Activated CD4-positive, alpha-beta T cell treated with anti-CD3 and anti-CD28 coated beads for 24 hours (primary cell): Measurements from ENCODE around the gene METTL15.
"Not testable (repeated sequence)": the region's sequence is repeated elsewhere in the genome, so short reads cannot be mapped to it uniquely, and the experiment has no call there.

Experiments used
- DNase-seq, 2 donors: peaks; one replicate each; pipeline ENCODE4 v3.0.0-alpha.2; 2020; ENCODE audit warnings: low read depth in 2 of 2

Gene METTL15

DNA sequence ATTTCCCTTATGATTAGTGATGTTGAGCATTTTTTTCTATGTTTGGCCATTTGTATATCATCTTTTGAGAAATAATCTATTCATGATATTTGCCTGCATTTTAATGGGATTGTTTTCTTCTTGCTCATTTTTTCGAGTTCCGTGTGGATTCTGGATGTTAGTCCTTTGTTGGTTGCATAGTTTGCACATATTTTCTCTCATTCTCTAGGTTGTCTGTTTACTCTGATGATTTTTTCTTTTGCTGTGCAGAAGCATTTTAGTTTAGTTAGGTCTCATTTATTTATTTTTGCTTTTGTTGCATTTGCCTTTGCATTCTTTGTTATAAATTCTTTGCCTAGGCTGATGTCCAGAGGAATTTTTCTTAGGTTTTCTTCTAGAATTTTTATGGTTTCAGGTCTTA is 87.3 kb downstream of the METTL15 start:
- DNase-seq: no peak

DNA sequence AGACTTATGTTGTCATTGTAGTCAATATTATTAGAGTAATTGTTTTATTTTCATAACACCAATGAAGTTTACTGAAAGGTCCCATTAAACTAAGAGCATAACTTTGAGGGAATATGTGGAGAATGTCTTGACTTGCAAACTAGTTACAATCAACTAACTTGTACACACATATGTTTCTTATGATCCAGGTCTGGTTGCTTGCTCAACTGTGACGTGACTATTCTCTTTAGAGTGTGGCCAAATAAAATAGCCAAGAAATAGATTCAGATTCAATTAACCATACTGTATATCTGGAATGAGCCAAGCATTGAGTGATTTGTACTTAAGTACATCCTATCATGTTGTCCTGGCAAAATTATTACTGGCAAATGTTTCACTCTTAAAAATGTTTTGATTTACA is 101.7 kb downstream of the METTL15 start:
- DNase-seq: no peak

DNA sequence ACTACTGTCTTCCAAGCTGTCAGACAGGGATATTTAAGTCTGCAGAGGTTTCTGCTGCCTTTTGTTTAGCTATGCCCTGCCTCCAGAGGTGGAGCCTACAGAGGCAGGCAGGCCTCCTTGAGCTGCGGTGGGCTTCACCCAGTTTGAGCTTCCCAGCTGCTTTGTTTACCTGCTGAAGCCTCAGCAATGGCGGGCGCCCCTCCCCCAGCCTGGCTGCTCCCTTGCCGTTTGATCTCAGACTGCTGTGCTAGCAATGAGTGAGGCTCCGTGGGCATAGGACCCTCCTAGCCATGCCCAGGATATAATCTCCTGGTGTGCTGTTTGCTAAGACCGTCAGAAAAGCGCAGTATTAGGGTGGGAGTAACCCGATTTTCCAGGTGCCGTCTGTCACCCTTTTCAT is 113.9 kb downstream of the METTL15 start:
- DNase-seq: not testable (repeated sequence)

DNA sequence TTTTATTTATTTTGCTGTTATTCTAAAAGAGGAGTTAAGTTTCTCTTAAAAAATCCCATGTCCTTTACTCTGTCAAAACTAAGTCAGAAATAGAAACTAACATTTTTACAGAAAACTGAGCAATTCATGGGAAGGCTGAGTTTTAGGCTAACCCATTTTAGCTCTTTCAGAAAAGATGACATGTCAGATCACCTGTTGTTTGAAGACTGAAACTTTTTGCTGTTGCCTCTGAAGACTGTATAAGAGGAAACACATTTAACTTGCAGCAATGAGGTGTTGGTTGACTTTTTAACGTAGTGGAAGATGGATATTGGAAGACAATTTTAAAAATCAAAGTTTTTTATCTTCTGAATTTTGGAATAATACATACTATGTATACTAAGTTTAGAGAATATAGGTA is 115.4 kb downstream of the METTL15 start:
- no peak for DNase-seq

DNA sequence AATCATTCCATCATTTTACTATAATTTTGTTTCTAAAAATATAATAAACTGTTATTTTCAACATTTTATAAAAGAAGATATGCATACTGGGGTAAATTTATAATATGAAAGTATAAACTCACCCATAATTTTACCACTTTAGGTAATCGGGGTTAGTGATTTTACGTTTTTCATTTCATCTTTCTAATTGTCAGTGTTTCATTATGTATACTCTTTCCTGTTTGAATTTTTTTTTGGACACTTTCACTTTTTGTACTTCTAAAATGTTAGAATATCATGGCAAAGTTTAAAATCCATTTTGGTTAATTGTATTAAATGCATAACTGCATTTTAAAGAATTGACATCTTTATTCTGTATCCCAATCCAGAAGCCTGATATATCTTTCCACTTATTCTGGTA is 115.8 kb downstream of the METTL15 start:
- no peak for DNase-seq

DNA sequence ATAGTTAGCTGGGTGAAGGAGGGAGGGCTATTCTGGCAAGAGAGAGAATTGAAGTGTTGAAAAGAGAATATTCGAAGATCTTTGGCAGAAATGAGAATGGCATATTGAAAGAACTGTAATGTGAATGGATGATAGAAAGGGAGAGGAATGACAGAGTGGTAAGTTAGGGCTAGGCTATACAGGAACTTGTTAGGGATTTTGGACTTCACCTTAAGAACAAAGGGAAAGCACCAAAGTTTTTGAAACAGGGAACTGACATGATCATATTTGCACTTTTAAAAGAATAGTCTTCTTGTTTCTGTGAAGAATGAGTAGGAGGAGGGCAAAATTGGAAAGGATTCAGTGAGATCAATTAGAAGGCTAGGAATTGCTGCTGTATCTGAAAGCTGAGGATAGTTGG is 119.3 kb downstream of the METTL15 start:
- no peak for DNase-seq

DNA sequence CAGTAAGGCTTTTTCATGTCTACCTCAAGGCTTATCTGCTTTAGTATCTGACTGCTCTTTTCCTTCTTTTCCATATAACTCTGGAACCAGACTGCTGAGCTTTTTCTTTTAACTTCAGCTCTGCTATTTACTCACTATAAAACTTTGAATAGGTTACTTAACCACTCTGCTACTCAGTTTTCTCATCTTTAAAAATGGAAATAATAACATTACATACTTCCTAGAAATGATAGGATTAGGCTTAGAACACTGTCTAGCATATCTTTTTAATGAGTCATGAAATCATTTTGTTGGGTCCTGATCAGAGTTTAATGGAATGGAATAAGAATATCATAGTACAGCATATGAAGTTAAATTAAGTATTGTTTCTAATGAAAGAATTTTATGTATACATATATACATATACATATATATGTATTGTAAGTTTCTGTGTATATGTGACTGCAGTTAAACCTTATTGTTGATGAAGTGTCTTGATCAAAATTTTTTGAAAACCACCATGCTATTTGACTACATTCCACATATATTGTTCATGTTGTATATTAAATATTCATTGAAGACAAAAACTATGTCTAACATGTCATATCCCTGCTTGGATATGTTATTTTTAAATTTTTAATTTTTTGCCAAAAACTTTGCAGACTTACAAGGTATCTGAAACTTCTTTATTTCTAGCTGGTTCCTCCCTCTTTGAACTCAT is 120.2 kb downstream of the METTL15 start:
- DNase-seq: no peak

DNA sequence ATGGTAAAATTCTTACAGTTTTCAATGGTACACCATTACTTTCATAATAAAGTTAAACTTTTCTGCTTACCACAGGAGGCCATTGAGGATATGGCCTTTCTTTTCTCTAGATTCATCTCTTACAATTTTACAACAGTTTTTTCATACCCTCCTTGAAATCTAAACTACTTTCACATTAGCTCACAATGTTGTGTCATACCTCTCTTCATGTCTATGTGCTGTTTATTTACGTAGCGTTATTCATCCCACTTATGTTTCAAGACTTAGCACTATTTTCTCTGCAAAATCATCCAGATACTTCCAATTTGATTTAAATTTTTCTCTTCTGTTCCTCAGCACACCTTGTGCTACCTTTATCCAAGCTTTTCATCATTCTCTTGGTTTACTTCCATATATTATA is 123.3 kb downstream of the METTL15 start:
- DNase-seq: no peak

DNA sequence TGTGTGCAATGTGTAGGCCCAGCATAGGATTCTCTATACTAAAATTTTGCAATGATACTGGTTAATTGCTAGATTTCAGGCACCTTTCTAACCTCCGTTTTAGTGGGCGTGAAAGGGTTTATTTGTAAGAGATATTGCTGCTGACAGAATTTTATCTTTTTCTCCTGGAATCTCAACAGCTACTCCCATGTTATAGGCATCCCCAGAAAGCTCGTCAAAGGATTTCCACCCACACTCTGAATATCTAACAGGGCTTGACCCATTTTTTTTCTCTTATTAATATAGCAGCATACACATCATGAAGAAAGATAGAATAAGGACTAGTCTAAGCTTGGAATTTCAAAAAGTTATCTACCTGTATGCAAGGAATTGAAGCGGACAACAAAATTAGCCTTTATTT is 124.5 kb downstream of the METTL15 start:
- no peak for DNase-seq

DNA sequence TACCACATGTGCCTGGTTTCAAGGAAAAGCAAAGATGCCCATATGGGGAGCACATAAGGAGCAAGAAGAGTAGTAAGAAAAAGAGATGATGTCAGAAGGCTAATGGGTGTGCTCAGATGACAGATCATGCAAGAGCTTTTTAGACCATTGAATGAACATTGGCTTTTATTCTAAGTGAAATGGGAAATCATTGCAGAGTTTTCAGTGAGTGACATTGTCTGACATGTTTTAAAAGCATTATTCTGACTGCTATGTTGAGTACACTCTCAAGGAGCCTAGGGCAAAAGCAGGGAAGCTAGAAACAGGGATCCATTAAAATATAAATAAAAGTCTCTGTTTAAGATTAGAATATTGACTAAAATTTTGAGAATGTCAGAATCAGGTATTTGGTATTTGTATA is 133.6 kb downstream of the METTL15 start:
- DNase-seq: no peak

DNA sequence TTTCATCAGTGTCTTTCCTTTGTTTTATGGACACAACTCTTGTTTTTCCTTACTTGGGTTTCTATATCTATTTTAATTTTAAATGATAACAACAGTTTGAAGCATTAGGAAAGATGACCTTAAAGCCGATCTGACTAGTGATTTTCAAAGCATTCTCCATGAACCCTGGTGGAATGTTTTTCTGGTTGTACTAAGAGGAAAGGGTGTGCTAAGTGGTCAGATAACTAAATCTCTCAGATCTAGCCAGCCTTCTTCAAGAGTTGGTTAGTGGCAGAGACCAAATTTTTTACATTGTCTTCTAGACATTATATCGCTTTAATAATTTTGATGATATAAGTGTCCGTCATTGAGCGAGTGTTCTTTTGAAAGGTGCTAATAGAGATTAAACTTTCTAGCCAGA is 134.4 kb downstream of the METTL15 start:
- no peak for DNase-seq

DNA sequence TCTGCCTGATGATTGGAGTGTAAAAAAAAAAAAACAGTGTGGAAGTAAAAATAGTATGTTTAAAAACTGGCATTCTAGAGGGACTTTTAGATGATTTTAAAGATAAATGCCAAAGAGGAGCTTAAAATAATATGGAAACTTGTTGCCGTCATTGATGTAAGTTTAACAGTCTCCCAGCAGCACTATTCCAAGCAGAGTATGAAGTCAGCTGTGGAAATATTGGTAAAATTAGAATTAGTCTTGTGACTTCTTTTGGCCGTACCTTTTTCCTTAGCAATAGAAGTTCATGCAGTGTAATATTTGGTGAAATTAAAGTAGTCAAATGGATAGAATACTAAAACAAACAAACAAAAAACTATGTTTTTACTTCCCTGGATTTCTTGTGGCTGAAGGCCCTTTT is 134.9 kb downstream of the METTL15 start:
- no peak for DNase-seq

DNA sequence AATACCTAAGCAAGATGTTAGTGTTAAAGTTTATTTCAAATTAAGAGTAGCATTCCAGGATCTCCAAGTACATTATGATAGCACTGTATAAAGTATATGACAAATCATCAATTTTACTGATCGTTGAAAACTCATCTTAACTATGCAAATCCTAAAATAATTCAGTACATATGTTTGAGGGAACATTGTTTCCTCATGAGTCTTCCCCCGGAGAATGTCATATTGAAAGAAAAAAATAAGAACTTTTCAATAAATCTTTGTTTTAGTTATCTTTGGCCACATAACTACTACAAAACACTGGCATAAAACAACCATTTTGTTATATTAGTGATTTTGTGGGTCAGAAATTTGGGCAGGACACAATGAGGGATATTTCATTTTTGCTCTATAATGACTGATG is 135.4 kb downstream of the METTL15 start:
- DNase-seq: no peak

DNA sequence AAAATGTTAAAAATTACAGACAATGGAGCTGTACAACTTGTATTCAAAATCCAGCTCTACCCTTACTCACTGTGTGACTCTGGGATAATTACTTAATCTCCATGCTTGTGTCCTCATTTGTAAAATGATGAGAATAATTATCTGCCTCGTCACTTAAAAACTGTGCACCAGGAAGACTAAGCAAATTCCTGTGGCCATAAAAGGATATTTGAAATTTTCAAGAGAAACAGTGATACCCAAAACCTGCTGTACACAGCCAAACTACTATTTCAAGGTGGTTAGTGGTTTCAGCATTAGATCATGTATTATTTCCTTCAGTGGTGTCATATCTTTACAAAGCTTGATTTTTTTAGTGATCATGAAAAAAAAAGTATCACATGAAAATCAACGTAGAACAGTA is 136.9 kb downstream of the METTL15 start:
- no peak for DNase-seq

DNA sequence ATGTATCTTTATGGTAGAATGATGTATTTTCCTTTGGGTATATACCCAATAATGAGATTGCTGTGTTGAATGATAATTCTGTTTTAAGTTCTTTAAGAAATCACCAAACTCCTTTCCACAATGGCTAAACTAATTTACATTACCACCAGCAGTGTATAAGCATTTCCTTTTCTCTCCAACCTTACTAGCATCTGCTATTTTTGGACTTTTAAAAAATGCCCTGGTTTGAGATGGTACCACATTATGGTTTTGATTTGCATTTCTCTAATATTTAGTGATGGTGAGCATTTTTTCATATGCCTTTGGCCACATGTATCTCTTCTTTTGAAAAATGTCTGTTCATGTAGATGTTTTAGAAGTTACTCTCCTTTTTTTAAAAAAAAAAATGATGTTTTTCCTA is 142.0 kb downstream of the METTL15 start:
- DNase-seq: no peak

DNA sequence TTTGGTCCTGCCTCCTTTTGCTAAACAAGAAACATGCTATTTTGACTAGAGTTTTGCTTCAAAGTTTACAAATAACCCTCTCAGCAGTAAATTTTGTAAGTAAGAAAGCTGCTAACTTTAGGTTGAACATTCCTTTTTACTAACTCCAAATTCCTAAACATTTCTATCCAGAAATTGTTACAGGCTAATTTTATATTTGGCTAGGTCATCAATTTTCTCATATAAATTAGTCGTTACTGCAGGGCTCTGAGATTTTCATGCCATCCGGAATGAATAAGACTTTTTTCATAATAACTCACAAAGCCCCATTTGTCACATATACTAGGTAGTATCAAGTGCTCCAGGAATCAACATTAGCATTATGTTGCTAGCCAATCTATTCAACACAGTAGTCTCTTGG is 143.1 kb downstream of the METTL15 start:
- no peak for DNase-seq

DNA sequence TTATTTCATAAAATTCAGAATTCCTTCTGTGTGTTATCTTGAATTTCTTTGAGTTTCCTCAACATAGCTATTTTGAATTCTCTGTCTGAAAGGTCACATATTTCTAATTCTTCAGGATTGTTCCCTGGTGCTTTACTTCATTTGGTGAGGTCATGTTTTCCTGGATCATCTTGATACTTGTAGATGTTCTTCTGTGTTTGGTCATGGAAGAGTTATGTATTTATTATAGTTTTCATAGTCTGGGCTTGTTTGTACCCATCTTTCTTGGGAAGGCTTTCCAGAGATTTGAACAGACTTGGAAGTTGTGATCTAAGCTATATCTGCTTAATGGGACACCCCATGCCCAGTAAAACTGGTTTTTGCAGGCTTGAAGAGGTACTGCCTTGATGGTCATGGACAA is 149.6 kb downstream of the METTL15 start:
- no peak for DNase-seq

DNA sequence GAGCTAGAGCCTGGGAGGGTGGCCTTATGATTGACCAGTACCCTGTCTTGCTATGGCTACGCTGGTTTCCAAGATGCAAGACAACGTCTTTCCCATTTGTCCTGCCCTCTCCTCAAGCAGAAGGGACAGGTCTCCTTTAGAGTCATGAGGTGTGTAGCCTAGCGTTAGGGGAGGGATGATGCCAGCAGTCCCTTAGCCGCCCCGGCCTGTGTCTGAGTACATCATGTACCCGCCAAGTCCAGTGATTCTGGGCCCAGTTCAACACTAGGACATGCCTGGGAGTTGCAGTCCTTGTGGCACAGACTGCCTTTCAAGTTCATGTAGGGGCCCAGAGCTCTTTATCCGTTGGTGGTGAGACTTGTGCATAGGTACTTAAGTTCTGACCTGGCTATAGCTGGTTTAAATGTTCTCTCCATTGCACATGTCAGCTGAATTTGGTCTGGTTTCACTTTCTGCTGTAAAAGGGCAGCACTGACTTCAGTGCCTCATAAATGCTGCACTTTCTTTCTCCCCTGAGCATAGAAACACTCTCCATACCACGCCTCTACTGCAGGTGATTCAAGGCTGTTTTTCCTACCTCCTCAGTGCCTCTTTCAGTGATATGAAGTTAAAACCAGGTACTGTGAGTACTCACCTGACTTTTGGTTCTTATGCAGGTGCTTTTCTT is 151.1 kb downstream of the METTL15 start:
- DNase-seq: no peak

DNA sequence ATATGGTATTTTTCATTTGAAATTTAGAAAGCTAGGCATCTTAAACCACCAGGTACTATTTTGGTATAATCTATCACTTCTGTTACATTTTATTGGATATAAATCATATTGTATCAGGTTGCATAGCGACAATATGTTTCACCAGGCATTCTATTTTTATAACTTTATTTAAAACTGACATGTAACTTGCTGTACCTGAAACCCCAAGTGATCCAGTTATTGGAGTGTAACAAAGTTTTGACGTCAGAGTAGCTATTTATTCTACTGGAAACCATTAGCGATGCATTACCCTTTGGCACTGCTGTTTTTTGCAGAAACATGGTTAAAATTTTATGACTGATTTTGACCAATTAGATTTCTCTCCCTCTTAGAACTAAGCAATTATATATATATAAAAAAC is 160.7 kb downstream of the METTL15 start:
- no peak for DNase-seq

DNA sequence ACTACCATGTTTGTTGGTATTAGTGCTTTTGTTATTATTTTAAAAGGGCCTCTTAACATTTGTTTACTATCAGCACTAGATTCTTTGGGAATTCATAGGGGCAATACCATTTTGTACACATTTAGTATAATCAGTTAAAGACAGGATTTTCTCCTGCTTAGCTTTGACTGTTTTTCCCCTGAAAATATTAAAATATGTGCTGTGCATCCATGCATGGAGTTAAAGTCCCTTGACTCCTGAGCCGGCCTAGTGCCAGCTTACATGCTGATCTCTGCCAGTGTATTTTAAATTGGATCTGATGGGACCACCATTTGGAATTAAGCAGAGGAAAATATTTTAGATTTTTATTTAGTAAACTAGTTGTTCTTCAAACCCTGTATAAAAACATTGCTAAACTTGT is 161.4 kb downstream of the METTL15 start:
- DNase-seq: no peak

DNA sequence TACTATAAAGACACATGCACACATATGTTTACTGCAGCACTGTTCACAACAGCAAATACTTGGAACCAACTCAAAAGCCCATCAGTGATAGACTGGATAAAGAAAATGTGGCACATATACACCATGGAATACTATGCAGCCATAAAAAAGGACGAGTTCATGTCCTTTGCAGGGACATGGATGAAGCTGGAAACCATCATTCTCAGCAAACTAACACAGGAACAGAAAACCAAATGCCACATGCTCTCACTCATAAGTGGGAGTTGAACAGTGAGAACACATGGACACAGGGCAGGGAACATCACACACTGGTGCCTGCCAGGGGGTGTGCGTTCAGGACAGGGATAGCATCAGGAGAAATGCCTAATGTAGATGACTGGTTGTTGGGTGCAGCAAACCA is 164.1 kb downstream of the METTL15 start:
- not testable (repeated sequence) for DNase-seq

DNA sequence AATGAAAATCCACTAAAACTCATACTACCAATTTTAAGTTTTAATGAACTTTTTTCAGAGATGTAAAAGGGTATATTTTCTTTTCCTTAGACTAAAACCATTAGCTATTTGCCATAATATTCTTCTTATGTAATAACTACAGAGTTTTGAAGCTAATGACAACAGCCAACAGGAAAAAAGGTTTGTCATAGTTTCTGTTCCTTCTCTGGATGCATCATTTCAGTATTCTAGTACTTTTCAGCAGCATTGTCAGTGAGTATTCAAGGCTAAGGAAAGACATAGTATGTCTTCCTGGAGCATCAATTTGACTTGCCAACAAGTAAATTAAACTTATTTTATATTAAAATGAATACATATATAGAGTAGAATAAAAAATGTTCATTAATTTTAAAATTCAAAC is 166.0 kb downstream of the METTL15 start:
- DNase-seq: no peak

DNA sequence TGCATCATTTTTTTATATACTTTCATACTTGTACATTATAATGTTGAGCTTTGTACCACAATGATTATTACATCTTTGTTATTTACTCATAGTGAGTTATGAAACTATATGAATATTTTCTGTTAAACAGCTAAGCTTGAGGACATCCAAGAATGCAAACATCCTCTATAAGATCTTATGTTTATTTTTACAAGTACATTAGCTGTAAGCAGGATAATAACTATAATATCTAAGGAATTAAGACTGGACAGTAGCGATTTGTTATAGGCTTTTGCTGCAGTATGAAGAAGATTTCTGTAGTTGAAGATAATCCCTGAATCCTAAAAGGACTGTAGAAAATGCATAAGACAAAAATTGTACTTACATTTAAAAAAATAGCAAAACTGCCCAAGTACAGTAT is 176.0 kb downstream of the METTL15 start:
- DNase-seq: no peak

DNA sequence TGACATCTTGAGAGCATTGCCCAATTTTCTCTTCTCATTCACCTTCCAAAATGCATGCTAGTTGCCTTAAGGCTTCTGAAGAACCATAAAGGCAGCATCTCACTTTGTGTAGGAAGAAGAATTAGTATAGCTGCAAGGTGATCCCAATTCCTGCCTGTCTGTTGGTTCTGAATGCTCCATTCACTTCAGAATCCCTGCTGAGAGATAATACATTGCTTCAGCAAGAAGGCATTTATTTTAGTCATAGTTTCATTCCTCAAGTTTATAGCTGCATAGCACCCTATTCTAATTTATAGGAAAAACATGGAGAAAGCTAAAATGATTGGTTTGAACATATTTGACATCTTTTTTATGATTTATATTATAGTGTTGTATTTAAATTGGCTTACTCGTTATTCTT is 181.3 kb downstream of the METTL15 start:
- DNase-seq: no peak
